Islet of Langerhans (tissue), 1 donor: ENCODE measurements around the gene KIRREL3.

Experiments
- FAIRE-seq: peaks from one replicate; lab custom pipeline; 2011; peaks lifted over from hg19 to GRCh38; lab: Jason Lieb, UNC

Gene KIRREL3

GRCh38 chr11:126464796-126465195 lies 535.8 kb downstream of the KIRREL3 start:
- FAIRE-seq = no peak

GRCh38 chr11:126462422-126462821 lies 538.1 kb downstream of the KIRREL3 start:
- no peak for FAIRE-seq

GRCh38 chr11:126461996-126462395 lies 538.6 kb downstream of the KIRREL3 start:
- no peak for FAIRE-seq

GRCh38 chr11:126461096-126461440 lies 539.5 kb downstream of the KIRREL3 start:
- no peak for FAIRE-seq

GRCh38 chr11:126460417-126461095 lies 540.0 kb downstream of the KIRREL3 start:
- no peak for FAIRE-seq

- peak; percentile 74 for FAIRE-seq
These were observed 540.8 kb downstream of the KIRREL3 start for GRCh38 chr11:126459691-126460281.

GRCh38 chr11:126457817-126458216 lies 542.8 kb downstream of the KIRREL3 start:
- FAIRE-seq = no peak

GRCh38 chr11:126456783-126457542 lies 543.6 kb downstream of the KIRREL3 start:
- FAIRE-seq = no peak

- no peak for FAIRE-seq
These were observed 544.5 kb downstream of the KIRREL3 start for GRCh38 chr11:126456089-126456488.

GRCh38 chr11:126452241-126453101 lies 548.1 kb downstream of the KIRREL3 start:
- FAIRE-seq = no peak

GRCh38 chr11:126451211-126451802 lies 549.3 kb downstream of the KIRREL3 start:
- FAIRE-seq = no peak

GRCh38 chr11:126450806-126451205 lies 549.8 kb downstream of the KIRREL3 start:
- FAIRE-seq = no peak

GRCh38 chr11:126450198-126450597 lies 550.4 kb downstream of the KIRREL3 start:
- no peak for FAIRE-seq

- FAIRE-seq = no peak
These were observed 554.0 kb downstream of the KIRREL3 start for GRCh38 chr11:126446581-126446980.

- no peak for FAIRE-seq
These were observed 556.5 kb downstream of the KIRREL3 start for GRCh38 chr11:126444072-126444471.

GRCh38 chr11:126443120-126443519 lies 557.5 kb downstream of the KIRREL3 start:
- FAIRE-seq = no peak

GRCh38 chr11:126440792-126441514 lies 559.6 kb downstream of the KIRREL3 start:
- FAIRE-seq = no peak

GRCh38 chr11:126440276-126440675 lies 560.3 kb downstream of the KIRREL3 start:
- FAIRE-seq = no peak

- FAIRE-seq = no peak
These were observed 561.9 kb downstream of the KIRREL3 start for GRCh38 chr11:126438691-126439090.

GRCh38 chr11:126438272-126438671 lies 562.3 kb downstream of the KIRREL3 start:
- FAIRE-seq = no peak

GRCh38 chr11:126437731-126438130 lies 562.8 kb downstream of the KIRREL3 start:
- FAIRE-seq = no peak
